IMR-90 (cell line): ENCODE results near the gene SCARB1. TPM values are rescaled to one million over a fixed set of nuclear protein-coding genes. Genes with fewer than 3 reads are reported as not detected.

ENCODE experiments used
- ATAC-seq: fragments of 200-7000 bp; cut with Tn5 transposase; 2 replicates; pipeline ENCODE4 v1.9.1; 2020; ENCODE audit warnings: low read depth, mild to moderate bottlenecking, moderate library complexity
- BruUV-seq: library from RNA; stranded (reverse); fragments of 400-500 nt; replicated peaks from 2 replicates; lab custom pipeline; 2021; lab: Mats Ljungman, UMichigan
- CTCF ChIA-PET: fragments of 300-600 bp; formaldehyde crosslinking; extraction: SDS; loops from one replicate; lab custom pipeline; 2021; ENCODE audit warnings: antibody characterized with exemption; lab: Yijun Ruan, JAX
- POLR2A ChIA-PET: fragments of 300-600 bp; sonication (Branson Sonifier 250); formaldehyde crosslinking; loops from one replicate; lab custom pipeline; 2022; ENCODE audit warnings: antibody characterized with exemption; ENCODE audit not compliant: unreplicated experiment; lab: Charles Lee
- DNase-seq: peaks from one replicate; pipeline ENCODE4 v3.0.0; 2013
- H2AFZ ChIP-seq: replicated peaks from 2 replicates; pipeline ENCODE3; 2013; ENCODE audit warnings: low read length, mild to moderate bottlenecking; ENCODE audit not compliant: poor library complexity
- H2AK5ac ChIP-seq: 2 replicates; pipeline ENCODE4 v1.6.1; 2013; ENCODE audit warnings: low read depth, low read length, inconsistent platforms
- H2AK9ac ChIP-seq: replicated peaks from 2 replicates; pipeline ENCODE3; 2013; ENCODE audit warnings: mild to moderate bottlenecking, low read depth, low read length, moderate library complexity; ENCODE audit not compliant: poor library complexity
- H2BK120ac ChIP-seq: 2 replicates; pipeline ENCODE4 v1.6.1; 2013; ENCODE audit warnings: low read depth, low read length, inconsistent platforms
- H2BK15ac ChIP-seq: 3 replicates; pipeline ENCODE4 v1.6.1; 2013; ENCODE audit warnings: low read depth, low read length, inconsistent platforms
- H2BK20ac ChIP-seq: 2 replicates; pipeline ENCODE4 v1.6.1; 2013; ENCODE audit warnings: low read depth, mild to moderate bottlenecking, inconsistent platforms, low read length, moderate library complexity
- H2BK5ac ChIP-seq: 2 replicates; pipeline ENCODE4 v1.6.1; 2013; ENCODE audit warnings: mild to moderate bottlenecking, low read depth, low read length, inconsistent platforms; ENCODE audit not compliant: poor library complexity, severe bottlenecking
- H3K14ac ChIP-seq: replicated peaks from 2 replicates; pipeline ENCODE4 v1.6.1; 2013; ENCODE audit warnings: low read depth, low read length, inconsistent platforms
- H3K18ac ChIP-seq: 2 replicates; pipeline ENCODE4 v1.6.1; 2013; ENCODE audit warnings: low read depth, low read length, control low read depth
- H3K23ac ChIP-seq: 2 replicates; pipeline ENCODE4 v1.6.1; 2013; ENCODE audit warnings: low read depth, low read length, inconsistent platforms
- H3K27ac ChIP-seq: 2 replicates; pipeline ENCODE4 v1.5.1; 2013; ENCODE audit warnings: mild to moderate bottlenecking, control low read depth, low read length; ENCODE audit not compliant: insufficient read depth
- H3K27me3 ChIP-seq: 2 replicates; pipeline ENCODE4 v1.6.1; 2013; ENCODE audit warnings: low read length; ENCODE audit not compliant: control insufficient read depth, insufficient read depth
- H3K36me3 ChIP-seq: 2 replicates; pipeline ENCODE4 v1.6.1; 2013; ENCODE audit warnings: low read length, mixed read lengths; ENCODE audit not compliant: control insufficient read depth, insufficient read depth
- H3K4ac ChIP-seq: 2 replicates; pipeline ENCODE4 v1.6.1; 2013; ENCODE audit warnings: low read depth, low read length, inconsistent platforms
- H3K4me1 ChIP-seq: 2 replicates; pipeline ENCODE4 v1.6.1; 2013; ENCODE audit warnings: low read length, mixed read lengths; ENCODE audit not compliant: control insufficient read depth, insufficient read depth
- H3K4me2 ChIP-seq: 2 replicates; pipeline ENCODE4 v1.6.1; 2013; ENCODE audit warnings: low read depth, mild to moderate bottlenecking, control low read depth, low read length, moderate library complexity
- H3K4me3 ChIP-seq: 2 replicates; pipeline ENCODE4 v1.5.1; 2013; ENCODE audit warnings: low read depth, mild to moderate bottlenecking, control low read depth, low read length, moderate library complexity; ENCODE audit not compliant: insufficient read depth
- H3K56ac ChIP-seq: 2 replicates; pipeline ENCODE4 v1.6.1; 2013; ENCODE audit warnings: low read length, inconsistent platforms; ENCODE audit not compliant: insufficient read depth; ENCODE audit errors: extremely low read depth
- H3K79me1 ChIP-seq, 2 experiments: 2 replicates each; pipeline ENCODE4 v1.6.1; 2013; ENCODE audit warnings: low read length in 2 of 2, inconsistent platforms in 1 of 2, low read depth in 1 of 2
- H3K9ac ChIP-seq: 2 replicates; pipeline ENCODE4 v1.6.1; 2013; ENCODE audit warnings: low read depth, low read length, control low read depth
- H3K9me1 ChIP-seq: 2 replicates; pipeline ENCODE4 v1.6.1; 2013; ENCODE audit warnings: low read length, inconsistent platforms; ENCODE audit not compliant: insufficient read depth
- H3K9me3 ChIP-seq: 2 replicates; pipeline ENCODE4 v1.6.1; 2013; ENCODE audit warnings: low read length; ENCODE audit not compliant: control insufficient read depth, insufficient read depth
- H4K20me1 ChIP-seq: 2 replicates; pipeline ENCODE4 v1.6.1; 2013; ENCODE audit warnings: low read length, inconsistent platforms; ENCODE audit not compliant: insufficient read depth
- H4K5ac ChIP-seq: 2 replicates; pipeline ENCODE4 v1.6.1; 2013; ENCODE audit warnings: mild to moderate bottlenecking, low read depth, low read length, control low read depth
- H4K8ac ChIP-seq, 2 experiments: 2 replicates each; pipeline ENCODE4 v1.6.1; 2013; ENCODE audit warnings: low read depth in 2 of 2, low read length in 2 of 2, control low read depth in 1 of 2, inconsistent platforms in 1 of 2
- H4K91ac ChIP-seq: 2 replicates; pipeline ENCODE4 v1.6.1; 2013; ENCODE audit warnings: low read depth, low read length, inconsistent platforms; ENCODE audit not compliant: insufficient read depth
- CHD1 ChIP-seq: IDR thresholded peaks from 2 replicates; pipeline ENCODE4 v1.6.1; 2012; ENCODE audit warnings: low read depth, low read length, improper control_type of control experiment
- MXI1 ChIP-seq: IDR thresholded peaks from 2 replicates; pipeline ENCODE4 v1.6.1; 2012; ENCODE audit warnings: low read depth, mild to moderate bottlenecking, low read length, moderate library complexity, borderline replicate concordance
- WGBS, 2 experiments: methylation state at CpG; one replicate each; pipeline versions ENCODE4 v1.1.5 to v1.1.7; 2013; ENCODE audit warnings: missing lambda C conversion rate in 2 of 2; ENCODE audit not compliant: insufficient read length in 1 of 2; ENCODE audit errors: extremely low coverage in 2 of 2; 5-methylcytosine and 5-hydroxymethylcytosine counted together
- dilution Hi-C: fragments of 300-500 bp; cut with HindIII; formaldehyde crosslinking; loops from one replicate; pipeline ENCODE4 v1.14.3; 2018; ENCODE audit warnings: low sequenced_read_pairs; ENCODE audit not compliant: unreplicated experiment
- in situ Hi-C: fragments of 300-500 bp; cut with MboI; formaldehyde crosslinking; loops from 3 replicates; pipeline ENCODE4 v1.14.3; 2019; ENCODE audit warnings: low sequenced_read_pairs, inconsistent platforms, mixed read lengths
- intact Hi-C: fragments of 100-400 bp; cut with micrococcal nuclease; formaldehyde crosslinking; loops from 2 replicates; pipeline ENCODE4 v1.10.0; 2022
- polyA plus RNA-seq, 3 experiments: library from polyadenylated mRNA; depleted of rRNA; stranded (reverse); fragments of >200 nt; gene quantifications; 2 replicates each; pipeline ENCODE4 v1.2.3, GENCODE V29; 2012; ENCODE audit warnings: low replicate concordance in 1 of 3
- total RNA-seq: library from RNA; depleted of rRNA; stranded (reverse); fragments of >200 nt; gene quantifications from 2 replicates; pipeline ENCODE4 v1.2.3, GENCODE V29; 2012

Gene SCARB1
- total and polyA plus RNA-seq, 2 of the 4 experiments (the other 2 are of a cell fraction), result 3.0 to 24.8 TPM

GRCh38 chr12:124861492-124861891 lies 2.2 kb downstream of the SCARB1 start:
- DNase-seq (no peak), ATAC-seq (no peak)
- ChIA-PET POLR2A (no interaction called here), CTCF (no interaction called here)
- dilution Hi-C loops (no loop called here), intact Hi-C loops (no loop called here), in situ Hi-C loops (no loop called here)
- Histone ChIP-seq H2BK15ac (no peak overlapping the region), H3K18ac (no peak overlapping the region), H4K20me1 (no peaks in the 10 kb centered on the region), H3K23ac (no peak overlapping the region), H3K79me1 (peaks cover 0 to 9% of the 10 kb centered on the region in 2 experiments; a peak in 1 of 4 replicates), H3K27ac (no peak overlapping the region), H3K27me3 (no peaks in the 10 kb centered on the region), H3K56ac (no peak overlapping the region), H3K9ac (no peak overlapping the region), H3K4me1 (peaks cover 4% of the 10 kb centered on the region), H3K4me3 (no peak overlapping the region), H2BK5ac (no peak overlapping the region), H4K8ac (no peak overlapping the region), H4K91ac (no peak overlapping the region), H3K36me3 (peaks cover 1% of the 10 kb centered on the region; the same call in 1 of the 2 replicates), H2AFZ (peak overlapping the region; percentile 47), H2AK5ac (no peak overlapping the region), H3K9me3 (no peaks in the 10 kb centered on the region), H3K4ac (no peak overlapping the region), H3K4me2 (no peak overlapping the region), H2BK120ac (no peak overlapping the region), H3K9me1 (peaks cover 6% of the 10 kb centered on the region; the same call in 1 of the 2 replicates), H4K5ac (no peak overlapping the region), H2BK20ac (no peak overlapping the region), H3K14ac (no peak overlapping the region), H2AK9ac (no peak overlapping the region)
- BruUV-seq, result no TSS peak
- TF ChIP-seq CHD1 (no peak), MXI1 (no peak)
- 70% methylated on average over 5 of the region's 9 CpGs; no CpG with 5 or more reads in 1 of the 2 experiments for WGBS, 2 experiments
